Adrenal gland (tissue), 5 donors: ENCODE results near the gene KANSL1L.

ENCODE experiments used
- CTCF ChIP-seq, 6 experiments: fragments of 450-650 bp in 4 of 6; fragments of 200-600 bp in 2 of 6; sonication (generic) in 1 of 6; IDR thresholded peaks; 1 replicate in 5 of 6; 2 replicates in 1 of 6; pipeline versions ENCODE4 v1.5.1 to v1.8.0; 2016 to 2021; ENCODE audit warnings: antibody characterized with exemption in 6 of 6, mild to moderate bottlenecking in 2 of 6, moderate library complexity in 1 of 6
- POLR2A ChIP-seq, 2 donors: fragments of 450-650 bp; IDR thresholded peaks; one replicate each; pipeline ENCODE4 v1.6.1; 2017; ENCODE audit warnings: antibody characterized with exemption in 2 of 2, mild to moderate bottlenecking in 2 of 2, moderate library complexity in 1 of 2
- donor health status: DM: no; HTN: no; CAD: no.

- no peak for TF ChIP-seq POLR2A (IDR thresholded peaks at IDR 0.05)
- TF ChIP-seq CTCF (IDR thresholded peaks at IDR 0.05): no peak
These were observed 107.9 kb downstream of the KANSL1L start for GRCh38 chr2:210063306-210063705.
